HepG2 (cell line): ENCODE results near the gene EMILIN1. TPM values are rescaled to one million over a fixed set of nuclear protein-coding genes. Genes with fewer than 3 reads are reported as not detected.

Source experiments
- ATF7-NPFF ChIP-seq: sonication (generic); formaldehyde crosslinking; IDR thresholded peaks from 2 replicates; pipeline ENCODE4 v1.8.1; 2023; ENCODE audit warnings: mild to moderate bottlenecking, low read depth, missing genetic modification reagents, moderate library complexity
- DMTF1 ChIP-seq: sonication (generic); formaldehyde crosslinking; IDR thresholded peaks from 2 replicates; pipeline ENCODE4 v1.4.0; 2020; ENCODE audit warnings: mild to moderate bottlenecking, missing genetic modification reagents
- E2F2 ChIP-seq: sonication (generic); formaldehyde crosslinking; IDR thresholded peaks from 2 replicates; pipeline ENCODE4 v1.4.0; 2020; ENCODE audit warnings: missing genetic modification reagents, borderline replicate concordance
- GLMP ChIP-seq: sonication (generic); formaldehyde crosslinking; IDR thresholded peaks from 2 replicates; pipeline ENCODE4 v1.9.0; 2021; ENCODE audit warnings: missing genetic modification reagents, mild to moderate bottlenecking, borderline replicate concordance
- JUN ChIP-seq: sonication (generic); formaldehyde crosslinking; IDR thresholded peaks from 2 replicates; pipeline ENCODE4 v1.4.0; 2020; ENCODE audit warnings: mild to moderate bottlenecking, missing genetic modification reagents
- KDM3A ChIP-seq: IDR thresholded peaks from 2 replicates; pipeline ENCODE4 v1.6.1; 2018; ENCODE audit warnings: low read depth, missing compliant biosample characterization
- MYNN ChIP-seq: sonication (generic); formaldehyde crosslinking; IDR thresholded peaks from 2 replicates; pipeline ENCODE4 v1.4.0; 2020; ENCODE audit warnings: mild to moderate bottlenecking, low read depth, missing genetic modification reagents
- PRDM10 ChIP-seq: sonication (generic); formaldehyde crosslinking; IDR thresholded peaks from 2 replicates; pipeline ENCODE4 v1.4.0; 2020; ENCODE audit warnings: low read depth, missing genetic modification reagents
- RBM22 ChIP-seq: fragments of 200-400 bp; formaldehyde crosslinking; optimal IDR thresholded peaks from 2 replicates; pipeline ENCODE3; 2017; ENCODE audit warnings: mild to moderate bottlenecking, low read length, moderate library complexity
- RFXAP ChIP-seq: sonication (generic); formaldehyde crosslinking; IDR thresholded peaks from 2 replicates; pipeline ENCODE4 v1.4.0; 2020; ENCODE audit warnings: missing genetic modification reagents, borderline replicate concordance
- SAP130 ChIP-seq: IDR thresholded peaks from 2 replicates; pipeline ENCODE4 v1.6.1; 2016; ENCODE audit warnings: low read depth
- TFDP1 ChIP-seq: IDR thresholded peaks from 2 replicates; pipeline ENCODE4 v1.6.1; 2016; ENCODE audit warnings: missing compliant biosample characterization, missing genetic modification reagents, borderline replicate concordance
- ZNF205 ChIP-seq: IDR thresholded peaks from 2 replicates; pipeline ENCODE4 v1.6.1; 2018; ENCODE audit warnings: missing biosample characterization, missing genetic modification reagents
- ZNF280D ChIP-seq: sonication (generic); formaldehyde crosslinking; IDR thresholded peaks from 2 replicates; pipeline ENCODE4 v1.5.1; 2020; ENCODE audit warnings: mild to moderate bottlenecking, missing genetic modification reagents
- polyA plus RNA-seq, 8 experiments: library from polyadenylated mRNA; depleted of rRNA in 3 of 8; stranded (reverse) in 7 of 8; unstranded in 1 of 8; fragments of >200 nt; fragmentation: Illumina TruSeq in 4 of 8; extraction: Trizol in 4 of 8; gene quantifications; 2 replicates each; pipeline versions ENCODE4 v1.2.1 to v1.2.3, GENCODE V29; 2011 to 2016; ENCODE audit warnings: low read depth in 4 of 8, missing spikeins in 1 of 8, mixed read lengths in 1 of 8; ENCODE audit not compliant: insufficient read depth in 1 of 8
- total RNA-seq, 5 experiments: library from RNA; depleted of rRNA; stranded (reverse); fragments of >200 nt; fragmentation: Illumina TruSeq; extraction: Trizol; gene quantifications; 2 replicates each; pipeline ENCODE4 v1.2.3, GENCODE V29; 2016; ENCODE audit warnings: low read depth in 1 of 5

Gene EMILIN1
- total and polyA plus RNA-seq, 2 of the 13 experiments (the other 11 are each of a cell fraction or from before 2014, with no cell fraction given) = 8.1 to 9.7 TPM

- TF ChIP-seq ZNF280D (CRISPR knock-in tag) = peak; percentile 93
- peak; percentile 75; the same call in 1 of the 2 replicates for TF ChIP-seq GLMP (CRISPR knock-in tag)
- TF ChIP-seq KDM3A (CRISPR knock-in tag) = peak; percentile 87; the same call in 1 of the 2 replicates
- TF ChIP-seq MYNN (CRISPR knock-in tag) = no peak
- TF ChIP-seq RBM22 = no peak
- no peak; the same call in none of the 2 replicates for TF ChIP-seq JUN (CRISPR knock-in tag)
- TF ChIP-seq DMTF1 (CRISPR knock-in tag) = peak; percentile 77; the same call in 1 of the 2 replicates
- peak; percentile 79 for TF ChIP-seq SAP130 (CRISPR knock-in tag)
- TF ChIP-seq ATF7-NPFF (CRISPR knock-in tag) = peak; percentile 98
- TF ChIP-seq PRDM10 = peak; percentile 10; the same call in 1 of the 2 replicates
- TF ChIP-seq E2F2 (CRISPR knock-in tag) = peak; percentile 45
- TF ChIP-seq ZNF205 = 0 out of 2 replicates have a peak, but pooled peaks have one; percentile 89
- peak; percentile 98 for TF ChIP-seq TFDP1 (CRISPR knock-in tag)
- peak; percentile 94 for TF ChIP-seq RFXAP (CRISPR knock-in tag)
Observed at GRCh38 chr2:27050996-27051901, 27.2 kb upstream of the EMILIN1 start, which contains the start of gene AGBL5 (continued).
